ENCODE measurements around the gene C1orf35.

The C1orf35 gene

GRCh38 chr1:228147768-228148167 lies 44.6 kb upstream of the C1orf35 start:
- POLR2A ChIA-PET = interaction anchor here (7.2 kb wide), 1 partner anchor 17 kb away, joined by 55 read pairs; the partner anchor contains the start of gene IBA57
- DNase-seq (ENCODE audit: extremely low spot score) = no peak
- TF ChIP-seq L3MBTL2 (conservative IDR thresholded peaks at IDR 0.05) (no peak), CTBP1 (IDR thresholded peaks at IDR 0.05; ENCODE audit: borderline replicate concordance) (no peak), BHLHE40 (IDR thresholded peaks at IDR 0.05; ENCODE audit: borderline replicate concordance) (no peak), ZNF384 (IDR thresholded peaks at IDR 0.05) (no peak), FOXM1 (IDR thresholded peaks at IDR 0.05; ENCODE audit: borderline replicate concordance) (no peak), ELF4 (IDR thresholded peaks at IDR 0.05) (no peak), SUZ12 (IDR thresholded peaks at IDR 0.05) (no peak), NFRKB (IDR thresholded peaks at IDR 0.05) (no peak), LEF1 (IDR thresholded peaks at IDR 0.05; ENCODE audit: borderline replicate concordance) (no peak), HDGF (IDR thresholded peaks at IDR 0.05; ENCODE audit: borderline replicate concordance) (no peak), PKNOX1 (IDR thresholded peaks at IDR 0.05) (no peak), SP1 (IDR thresholded peaks at IDR 0.05) (no peak)
- CTCF ChIA-PET = no interaction called here

- no peak for DNase-seq (ENCODE audit: extremely low spot score)
- 0 out of 2 replicates have a peak, but pooled peaks have one; percentile 13 for TF ChIP-seq HDGF (IDR thresholded peaks at IDR 0.05; ENCODE audit: borderline replicate concordance)
- TF ChIP-seq TARDBP (IDR thresholded peaks at IDR 0.05) = no peak
- CTCF ChIA-PET = no interaction called here
- POLR2A ChIA-PET = no interaction called here
These were observed 44.1 kb upstream of the C1orf35 start for GRCh38 chr1:228147151-228147693.

- no peak for DNase-seq (ENCODE audit: extremely low spot score)
- CTCF ChIA-PET = no interaction called here
- POLR2A ChIA-PET = interaction anchor here (0.6 kb wide), 1 partner anchor 34 kb away, joined by 3 read pairs; no protein-coding TSS in a partner anchor
- no peak for TF ChIP-seq TARDBP (IDR thresholded peaks at IDR 0.05)
- TF ChIP-seq FOXK2 (IDR thresholded peaks at IDR 0.05) = no peak
- no peak for TF ChIP-seq HDGF (IDR thresholded peaks at IDR 0.05; ENCODE audit: borderline replicate concordance)
- no peak for TF ChIP-seq LEF1 (IDR thresholded peaks at IDR 0.05; ENCODE audit: borderline replicate concordance)
- no peak for TF ChIP-seq ZNF384 (IDR thresholded peaks at IDR 0.05)
- no peak for TF ChIP-seq CTBP1 (IDR thresholded peaks at IDR 0.05; ENCODE audit: borderline replicate concordance)
- no peak for TF ChIP-seq SP1 (IDR thresholded peaks at IDR 0.05)
- TF ChIP-seq BHLHE40 (IDR thresholded peaks at IDR 0.05; ENCODE audit: borderline replicate concordance) = no peak
- no peak for TF ChIP-seq FOXA1 (IDR thresholded peaks at IDR 0.05)
- TF ChIP-seq SUZ12 (IDR thresholded peaks at IDR 0.05) = no peak
- TF ChIP-seq ARNT (IDR thresholded peaks at IDR 0.05) = no peak
These were observed 43.5 kb upstream of the C1orf35 start for GRCh38 chr1:228146417-228147150.

GRCh38 chr1:228145463-228146416 lies 42.6 kb upstream of the C1orf35 start:
- ChIA-PET CTCF (no interaction called here), POLR2A (interaction anchor here (0.6 kb wide), 1 partner anchor 33 kb away, joined by 3 read pairs; no protein-coding TSS in a partner anchor)
- TF ChIP-seq ARNT (IDR thresholded peaks at IDR 0.05) = no peak
- no peak for TF ChIP-seq SP1 (IDR thresholded peaks at IDR 0.05)
- TF ChIP-seq BHLHE40 (IDR thresholded peaks at IDR 0.05; ENCODE audit: borderline replicate concordance) = no peak
- no peak for TF ChIP-seq ZNF384 (IDR thresholded peaks at IDR 0.05)
- TF ChIP-seq L3MBTL2 (conservative IDR thresholded peaks at IDR 0.05) = no peak
- no peak for TF ChIP-seq TARDBP (IDR thresholded peaks at IDR 0.05)
- no peak for TF ChIP-seq LEF1 (IDR thresholded peaks at IDR 0.05; ENCODE audit: borderline replicate concordance)
- no peak for TF ChIP-seq SUZ12 (IDR thresholded peaks at IDR 0.05)
- DNase-seq (ENCODE audit: extremely low spot score) = no peak

- ChIA-PET POLR2A (interaction anchor here (2.2 kb wide), 1 partner anchor 21 kb away, joined by 20 read pairs; the partner anchor contains the start of gene IBA57), CTCF (no interaction called here)
- no peak for TF ChIP-seq FOXK2 (IDR thresholded peaks at IDR 0.05)
- no peak for TF ChIP-seq PKNOX1 (IDR thresholded peaks at IDR 0.05)
- no peak for DNase-seq (ENCODE audit: extremely low spot score)
These were observed 41.8 kb upstream of the C1orf35 start for GRCh38 chr1:228144993-228145343.

- CTCF ChIA-PET = interaction anchor here (0.6 kb wide), 1 partner anchor 141 kb away, joined by 3 read pairs; no protein-coding TSS in a partner anchor
- POLR2A ChIA-PET = interaction anchor here (2.2 kb wide), 1 partner anchor 21 kb away, joined by 20 read pairs; the partner anchor contains the start of gene IBA57
- TF ChIP-seq BHLHE40 (IDR thresholded peaks at IDR 0.05; ENCODE audit: borderline replicate concordance) (no peak), LEF1 (IDR thresholded peaks at IDR 0.05; ENCODE audit: borderline replicate concordance) (no peak), SUZ12 (IDR thresholded peaks at IDR 0.05) (no peak), SP1 (IDR thresholded peaks at IDR 0.05) (no peak), TARDBP (IDR thresholded peaks at IDR 0.05) (no peak), ZNF384 (IDR thresholded peaks at IDR 0.05) (no peak), ARNT (IDR thresholded peaks at IDR 0.05) (no peak), FOXM1 (IDR thresholded peaks at IDR 0.05; ENCODE audit: borderline replicate concordance) (no peak), L3MBTL2 (conservative IDR thresholded peaks at IDR 0.05) (no peak), ELF4 (IDR thresholded peaks at IDR 0.05) (no peak), CTBP1 (IDR thresholded peaks at IDR 0.05; ENCODE audit: borderline replicate concordance) (no peak), FOXK2 (IDR thresholded peaks at IDR 0.05) (no peak), HDGF (IDR thresholded peaks at IDR 0.05; ENCODE audit: borderline replicate concordance) (no peak), PKNOX1 (IDR thresholded peaks at IDR 0.05) (no peak), FOXA1 (IDR thresholded peaks at IDR 0.05) (no peak), NFRKB (IDR thresholded peaks at IDR 0.05) (no peak)
- DNase-seq (ENCODE audit: extremely low spot score) = no peak
These were observed 41.3 kb upstream of the C1orf35 start for GRCh38 chr1:228144193-228144992.

All from HEK293T (cell line).